PC-3 (cell line): ENCODE results near the gene OR2W3. TPM values are rescaled to one million over a fixed set of nuclear protein-coding genes. Genes with fewer than 3 reads are reported as not detected.

Experiments
- ATAC-seq: fragments of 200-7000 bp; cut with Tn5 transposase; 2 replicates; pipeline ENCODE4 v1.9.1; 2020; ENCODE audit warnings: mild to moderate bottlenecking, moderate library complexity
- Bru-seq: library from RNA; stranded (reverse); fragments of 400-500 nt; gene quantifications from one replicate; lab custom pipeline; 2021; lab: Mats Ljungman, UMichigan
- BruChase-seq, 2 experiments: library from RNA; stranded (reverse); fragments of 400-500 nt; gene quantifications; one replicate each; lab custom pipeline; 2021; lab: Mats Ljungman, UMichigan
- BruUV-seq: library from RNA; stranded (reverse); fragments of 400-500 nt; replicated peaks from 2 replicates; lab custom pipeline; 2021; lab: Mats Ljungman, UMichigan
- CTCF ChIA-PET: fragments of 300-600 bp; sonication (Branson Sonifier 250); formaldehyde crosslinking; loops from one replicate; lab custom pipeline; 2022; ENCODE audit warnings: antibody characterized with exemption; lab: Charles Lee
- POLR2A ChIA-PET: fragments of 300-600 bp; sonication (Branson Sonifier 250); formaldehyde crosslinking; loops from one replicate; lab custom pipeline; 2022; ENCODE audit warnings: antibody characterized with exemption; ENCODE audit not compliant: unreplicated experiment; lab: Charles Lee
- DNase-seq: peaks from one replicate; pipeline ENCODE4 v3.0.0-alpha.2; 2015
- H2AFZ ChIP-seq: fragments of 300-600 bp; sonication (generic); 2 replicates; pipeline ENCODE4 v1.6.0; 2016; ENCODE audit warnings: antibody characterized with exemption, low read length
- H3F3A ChIP-seq: fragments of 300-600 bp; sonication (generic); one replicate; pipeline ENCODE4 v1.6.0; 2017; ENCODE audit warnings: antibody characterized with exemption, low read length, control low read depth, mild to moderate bottlenecking; ENCODE audit not compliant: unreplicated experiment
- H3K27ac ChIP-seq: fragments of 300-600 bp; sonication (generic); 2 replicates; pipeline ENCODE4 v1.5.1; 2016; ENCODE audit warnings: mild to moderate bottlenecking, low read length
- H3K27me3 ChIP-seq: fragments of 300-600 bp; sonication (generic); 2 replicates; pipeline ENCODE4 v1.6.1; 2016; ENCODE audit warnings: low read length, mixed read lengths
- H3K36me3 ChIP-seq: fragments of 300-600 bp; sonication (generic); 2 replicates; pipeline ENCODE4 v1.6.1; 2016; ENCODE audit warnings: low read depth, mixed run types, low read length, mixed read lengths
- H3K4me1 ChIP-seq: fragments of 300-600 bp; sonication (generic); 2 replicates; pipeline ENCODE4 v1.5.1; 2016; ENCODE audit warnings: low read length; ENCODE audit not compliant: insufficient read depth
- H3K4me2 ChIP-seq: fragments of 300-600 bp; sonication (generic); 2 replicates; pipeline ENCODE4 v1.6.0; 2016; ENCODE audit warnings: low read length
- H3K4me3 ChIP-seq: fragments of 300-600 bp; sonication (generic); 2 replicates; pipeline ENCODE4 v1.5.1; 2016; ENCODE audit warnings: mild to moderate bottlenecking, low read length, mixed read lengths
- H3K79me2 ChIP-seq: fragments of 300-600 bp; sonication (generic); 2 replicates; pipeline ENCODE4 v1.6.1; 2017; ENCODE audit warnings: low read length, mixed read lengths
- H3K9ac ChIP-seq: fragments of 300-600 bp; sonication (generic); 2 replicates; pipeline ENCODE4 v1.6.0; 2016; ENCODE audit warnings: mild to moderate bottlenecking, low read length
- H3K9me2 ChIP-seq: fragments of 300-600 bp; sonication (generic); replicated peaks from 2 replicates; pipeline ENCODE4 v1.6.1; 2016; ENCODE audit warnings: mixed run types, low read length, mixed read lengths
- H3K9me3 ChIP-seq: fragments of 300-600 bp; sonication (generic); 2 replicates; pipeline ENCODE4 v1.6.1; 2016; ENCODE audit warnings: low read length, mixed read lengths
- H4K20me1 ChIP-seq: fragments of 300-600 bp; sonication (generic); 2 replicates; pipeline ENCODE4 v1.6.1; 2016; ENCODE audit warnings: low read length, mixed read lengths
- EZH2 ChIP-seq: fragments of 300-600 bp; sonication (generic); IDR thresholded peaks from one replicate; pipeline ENCODE4 v1.6.1; 2017; ENCODE audit warnings: antibody characterized with exemption, mild to moderate bottlenecking, low read length; ENCODE audit not compliant: unreplicated experiment
- EZH2phosphoT487 ChIP-seq: fragments of 300-600 bp; sonication (generic); IDR thresholded peaks from 2 replicates; pipeline ENCODE4 v1.6.1; 2018; ENCODE audit warnings: mild to moderate bottlenecking, antibody characterized with exemption, low read length, borderline replicate concordance
- intact Hi-C: fragments of 100-400 bp; cut with micrococcal nuclease; formaldehyde crosslinking; loops from 2 replicates; pipeline ENCODE4 v1.9.0; 2023
- long read RNA-seq: library from polyadenylated mRNA; unstranded; transcript quantifications from one replicate; pipeline ENCODE4 v2.0.0, GENCODE V29; 2021; ENCODE audit not compliant: unreplicated experiment
- total RNA-seq: library from RNA; depleted of rRNA; stranded (reverse); fragments of >200 nt; gene quantifications from 2 replicates; pipeline ENCODE4 v1.2.3, GENCODE V29; 2014; rRNA removed
- TF ChIP-seq, protein P1 (sequence below): fragments of 300-600 bp; sonication (generic); conservative IDR thresholded peaks from 2 replicates; pipeline ENCODE4 v1.5.1; 2017; ENCODE audit warnings: antibody characterized with exemption, low read depth, mild to moderate bottlenecking, low read length

The OR2W3 gene
- total RNA-seq: 4.5 and 9.4 TPM in 2 replicates
- Bru-seq, nascent RNA: percentile 65 among the genes with signal in this experiment
- percentile 87 among the genes with signal in this experiment for BruChase-seq, experiment 1, labeled RNA remaining after a 6-hour chase
- percentile 76 among the genes with signal in this experiment for BruChase-seq, experiment 2, labeled RNA remaining after a 2-hour chase
- long read RNA-seq: 0 reads

DNA sequence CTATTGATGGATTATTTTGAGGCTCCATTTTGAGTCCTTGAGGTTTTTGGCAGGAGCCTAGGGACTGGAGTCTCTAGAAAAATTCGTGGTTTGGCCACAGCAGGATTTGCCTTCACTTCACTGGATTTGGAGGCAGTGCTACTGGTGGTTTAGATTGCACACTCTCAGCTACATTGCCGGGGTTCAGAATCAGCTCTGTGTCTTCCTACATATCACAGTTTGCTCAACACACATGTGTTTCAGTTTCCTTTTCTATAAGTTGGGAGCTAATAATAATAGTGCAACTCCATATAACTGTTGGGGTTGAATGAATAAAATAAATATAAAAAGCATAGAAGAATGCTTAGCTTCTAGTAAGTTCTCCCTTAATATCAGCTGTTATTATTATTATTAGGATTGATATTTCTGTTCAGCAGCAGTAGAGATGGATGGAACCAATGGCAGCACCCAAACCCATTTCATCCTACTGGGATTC is at the start of gene OR2W3:
Gene OR2W3 (plus strand): TSS at position 425 of the 475 bp plus-strand sequence. CDS start 0 bp downstream, at position 425.
- ChIA-PET CTCF (no interaction called here), POLR2A (no interaction called here)
- Histone ChIP-seq H3K36me3 (no peaks in the 10 kb centered on the region), H3K27ac (no peak within 1 kb of the TSS), H3K9ac (no peak within 1 kb of the TSS), H3K27me3 (no peaks in the 10 kb centered on the region), H3K9me2 (no peaks in the 10 kb centered on the region), H3K4me2 (no peak within 1 kb of the TSS), H3F3A (no peaks in the 10 kb centered on the region), H3K9me3 (no peaks in the 10 kb centered on the region), H3K4me3 (no peak within 1 kb of the TSS), H3K79me2 (no peaks in the 10 kb centered on the region), H3K4me1 (no peaks in the 10 kb centered on the region), H4K20me1 (no peaks in the 10 kb centered on the region), H2AFZ (no peak within 1 kb of the TSS)
- ATAC-seq (no peak), DNase-seq (no peak)
- BruUV-seq: no TSS peak
- TF ChIP-seq EZH2 (no peak), EZH2phosphoT487 (no peak)
- intact Hi-C loops: no loop called here

DNA sequence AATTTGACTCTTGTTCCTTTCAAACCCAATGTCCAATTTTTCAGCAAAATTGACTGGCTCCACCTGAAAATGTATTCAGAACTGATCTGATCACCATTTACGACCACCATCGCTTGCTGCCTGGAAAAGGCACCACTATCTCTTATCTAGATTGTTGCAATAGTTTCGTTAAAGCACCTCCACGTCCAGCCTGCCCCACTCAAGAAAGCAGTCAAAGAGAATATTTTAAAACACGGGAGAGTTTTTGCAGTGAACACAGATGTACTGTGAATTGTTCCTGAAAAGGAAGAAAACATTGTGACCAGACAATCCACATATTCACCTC is 49.7 kb upstream of the OR2W3 start:
- TF ChIP-seq EZH2phosphoT487 (no peak), EZH2 (no peak)
- TF ChIP-seq, protein P1, sequence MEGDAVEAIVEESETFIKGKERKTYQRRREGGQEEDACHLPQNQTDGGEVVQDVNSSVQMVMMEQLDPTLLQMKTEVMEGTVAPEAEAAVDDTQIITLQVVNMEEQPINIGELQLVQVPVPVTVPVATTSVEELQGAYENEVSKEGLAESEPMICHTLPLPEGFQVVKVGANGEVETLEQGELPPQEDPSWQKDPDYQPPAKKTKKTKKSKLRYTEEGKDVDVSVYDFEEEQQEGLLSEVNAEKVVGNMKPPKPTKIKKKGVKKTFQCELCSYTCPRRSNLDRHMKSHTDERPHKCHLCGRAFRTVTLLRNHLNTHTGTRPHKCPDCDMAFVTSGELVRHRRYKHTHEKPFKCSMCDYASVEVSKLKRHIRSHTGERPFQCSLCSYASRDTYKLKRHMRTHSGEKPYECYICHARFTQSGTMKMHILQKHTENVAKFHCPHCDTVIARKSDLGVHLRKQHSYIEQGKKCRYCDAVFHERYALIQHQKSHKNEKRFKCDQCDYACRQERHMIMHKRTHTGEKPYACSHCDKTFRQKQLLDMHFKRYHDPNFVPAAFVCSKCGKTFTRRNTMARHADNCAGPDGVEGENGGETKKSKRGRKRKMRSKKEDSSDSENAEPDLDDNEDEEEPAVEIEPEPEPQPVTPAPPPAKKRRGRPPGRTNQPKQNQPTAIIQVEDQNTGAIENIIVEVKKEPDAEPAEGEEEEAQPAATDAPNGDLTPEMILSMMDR: no peak
- BruUV-seq: no TSS peak
- ATAC-seq: no peak
- Histone ChIP-seq H3K9ac (no peak overlapping the region), H3K4me3 (no peak overlapping the region), H4K20me1 (no peaks in the 10 kb centered on the region), H3K27me3 (no peaks in the 10 kb centered on the region), H3K9me2 (no peaks in the 10 kb centered on the region), H2AFZ (no peak overlapping the region), H3K9me3 (no peaks in the 10 kb centered on the region), H3K27ac (no peak overlapping the region), H3K4me1 (peaks cover 9% of the 10 kb centered on the region), H3K36me3 (no peaks in the 10 kb centered on the region), H3K4me2 (no peak overlapping the region), H3F3A (no peaks in the 10 kb centered on the region), H3K79me2 (no peaks in the 10 kb centered on the region)
- intact Hi-C loops: no loop called here
- no peak for DNase-seq
- POLR2A ChIA-PET: no interaction called here
- CTCF ChIA-PET: no interaction called here

DNA sequence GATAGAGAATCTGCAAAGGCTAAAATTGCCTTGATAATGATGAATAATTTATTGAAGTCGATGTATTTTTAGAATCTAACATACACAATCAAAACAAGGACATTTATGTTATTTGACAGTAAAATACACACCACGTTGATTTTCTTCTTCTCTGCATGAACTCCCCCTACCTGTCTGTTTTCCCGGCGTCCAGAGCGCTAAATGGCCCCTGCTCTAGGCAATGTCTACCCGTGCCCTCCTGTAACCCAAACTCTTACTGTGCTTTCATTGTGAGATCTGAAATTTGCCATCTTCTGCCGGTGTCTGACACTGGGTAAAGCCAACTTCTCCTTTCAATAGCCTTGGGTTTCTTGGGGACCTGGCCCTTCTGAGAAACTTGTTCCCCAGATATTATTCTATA is 47.0 kb upstream of the OR2W3 start:
- BruUV-seq: no TSS peak

More for the DNA sequence above, 47.0 kb upstream of the OR2W3 start:
- H3K27me3 ChIP-seq: no peaks in the 10 kb centered on the region
- intact Hi-C loops: loop anchor here (2.0 kb wide), 1 partner anchor 20 kb away; no protein-coding TSS in a partner anchor
- peaks cover 12% of the 10 kb centered on the region for H3K4me1 ChIP-seq
- no peaks in the 10 kb centered on the region for H3F3A ChIP-seq
- ChIA-PET CTCF (no interaction called here), POLR2A (no interaction called here)
- no peak overlapping the region for H3K4me2 ChIP-seq
- ATAC-seq (no peak), DNase-seq (no peak)
- TF ChIP-seq EZH2: no peak
- TF ChIP-seq, protein P1: no peak
- no peak for TF ChIP-seq EZH2phosphoT487
- no peaks in the 10 kb centered on the region for H3K9me3 ChIP-seq
- no peaks in the 10 kb centered on the region for H3K79me2 ChIP-seq
- H3K27ac ChIP-seq: no peak overlapping the region
- H4K20me1 ChIP-seq: no peaks in the 10 kb centered on the region
- H3K36me3 ChIP-seq: no peaks in the 10 kb centered on the region
- no peak overlapping the region for H3K9ac ChIP-seq
- H2AFZ ChIP-seq: no peak overlapping the region
- no peaks in the 10 kb centered on the region for H3K9me2 ChIP-seq
- H3K4me3 ChIP-seq: no peak overlapping the region
